ENCODE data around the gene NUDT22.
A peak's percentile ranks its signal among the peaks of the same experiment; 100 is the strongest.

NUDT22 gene

GRCh38 chr11:64178951-64179639, 47.0 kb upstream of the NUDT22 start:
- Histone ChIP-seq H3K4me3 (ENCODE audit: low read length, poor library complexity, severe bottlenecking) (no peak overlapping the region), H3K27me3 (ENCODE audit: insufficient read depth, low read length, poor library complexity, severe bottlenecking) (no peaks in the 10 kb centered on the region), H3K4me2 (ENCODE audit: low read depth, low read length, poor library complexity, severe bottlenecking) (no peak overlapping the region), H3K79me2 (ENCODE audit: insufficient read depth, low read length) (peaks cover 16% of the 10 kb centered on the region), H3K9ac (ENCODE audit: low read depth, low read length, poor library complexity, severe bottlenecking) (no peak overlapping the region), H2AFZ (ENCODE audit: low read length) (no peak overlapping the region), H3F3A (ENCODE audit: low read depth) (no peaks in the 10 kb centered on the region), H3K4me1 (ENCODE audit: insufficient read depth, low read length, poor library complexity, severe bottlenecking) (peaks cover 25% of the 10 kb centered on the region), H3K36me3 (ENCODE audit: insufficient read depth, low read length) (no peaks in the 10 kb centered on the region), H3K9me2 (replicated peaks; ENCODE audit: low read depth, low read length) (no peaks in the 10 kb centered on the region), H4K20me1 (ENCODE audit: insufficient read depth, low read length, poor library complexity, severe bottlenecking) (peaks cover 8% of the 10 kb centered on the region), H3K9me3 (ENCODE audit: insufficient read depth, low read depth, low read length) (no peaks in the 10 kb centered on the region)
- TF ChIP-seq CTCF (conservative IDR thresholded peaks at IDR 0.05; ENCODE audit: low read length) (no peak), EZH2phosphoT487 (IDR thresholded peaks at IDR 0.05; ENCODE audit: borderline replicate concordance) (no peak)

GRCh38 chr11:64180891-64181290, 45.2 kb upstream of the NUDT22 start:
- no peaks in the 10 kb centered on the region for H3K9me3 ChIP-seq (ENCODE audit: insufficient read depth, low read depth, low read length)
- H3K9ac ChIP-seq (ENCODE audit: low read depth, low read length, poor library complexity, severe bottlenecking): peak overlapping the region; percentile 57
- no peaks in the 10 kb centered on the region for H3K27me3 ChIP-seq (ENCODE audit: insufficient read depth, low read length, poor library complexity, severe bottlenecking)
- peaks cover 26% of the 10 kb centered on the region for H3K79me2 ChIP-seq (ENCODE audit: insufficient read depth, low read length)
- peak overlapping the region; percentile 57 for H3K4me2 ChIP-seq (ENCODE audit: low read depth, low read length, poor library complexity, severe bottlenecking)
- no peaks in the 10 kb centered on the region for H3K36me3 ChIP-seq (ENCODE audit: insufficient read depth, low read length)
- peaks cover 29% of the 10 kb centered on the region for H3K4me1 ChIP-seq (ENCODE audit: insufficient read depth, low read length, poor library complexity, severe bottlenecking)
- TF ChIP-seq EZH2phosphoT487 (IDR thresholded peaks at IDR 0.05; ENCODE audit: borderline replicate concordance): no peak
- no peak for TF ChIP-seq CTCF (conservative IDR thresholded peaks at IDR 0.05; ENCODE audit: low read length)
- peaks cover 9% of the 10 kb centered on the region for H4K20me1 ChIP-seq (ENCODE audit: insufficient read depth, low read length, poor library complexity, severe bottlenecking)
- no peaks in the 10 kb centered on the region for H3K9me2 ChIP-seq (replicated peaks; ENCODE audit: low read depth, low read length)
- no peak overlapping the region for H2AFZ ChIP-seq (ENCODE audit: low read length)
- H3K4me3 ChIP-seq (ENCODE audit: low read length, poor library complexity, severe bottlenecking): peak overlapping the region; percentile 19
- H3F3A ChIP-seq (ENCODE audit: low read depth): no peaks in the 10 kb centered on the region

GRCh38 chr11:64181506-64182411, 44.3 kb upstream of the NUDT22 start:
- Histone ChIP-seq H4K20me1 (ENCODE audit: insufficient read depth, low read length, poor library complexity, severe bottlenecking) (peaks cover 9% of the 10 kb centered on the region), H3K9me2 (replicated peaks; ENCODE audit: low read depth, low read length) (no peaks in the 10 kb centered on the region), H3K9me3 (ENCODE audit: insufficient read depth, low read depth, low read length) (no peaks in the 10 kb centered on the region), H3K36me3 (ENCODE audit: insufficient read depth, low read length) (no peaks in the 10 kb centered on the region), H3K4me3 (ENCODE audit: low read length, poor library complexity, severe bottlenecking) (peak overlapping the region; percentile 19), H3K27me3 (ENCODE audit: insufficient read depth, low read length, poor library complexity, severe bottlenecking) (no peaks in the 10 kb centered on the region), H3K4me2 (ENCODE audit: low read depth, low read length, poor library complexity, severe bottlenecking) (peak overlapping the region; percentile 57), H2AFZ (ENCODE audit: low read length) (peak overlapping the region; percentile 19; the same call in 1 of the 2 replicates), H3K4me1 (ENCODE audit: insufficient read depth, low read length, poor library complexity, severe bottlenecking) (peaks cover 27% of the 10 kb centered on the region), H3K79me2 (ENCODE audit: insufficient read depth, low read length) (peaks cover 26% of the 10 kb centered on the region), H3F3A (ENCODE audit: low read depth) (no peaks in the 10 kb centered on the region), H3K9ac (ENCODE audit: low read depth, low read length, poor library complexity, severe bottlenecking) (peak overlapping the region; percentile 57)
- no peak for TF ChIP-seq EZH2phosphoT487 (IDR thresholded peaks at IDR 0.05; ENCODE audit: borderline replicate concordance)
- no peak for TF ChIP-seq CTCF (conservative IDR thresholded peaks at IDR 0.05; ENCODE audit: low read length)

Measured in Loucy (cell line).